Measurements from ENCODE around the gene KCNAB1.

KCNAB1 gene

DNA sequence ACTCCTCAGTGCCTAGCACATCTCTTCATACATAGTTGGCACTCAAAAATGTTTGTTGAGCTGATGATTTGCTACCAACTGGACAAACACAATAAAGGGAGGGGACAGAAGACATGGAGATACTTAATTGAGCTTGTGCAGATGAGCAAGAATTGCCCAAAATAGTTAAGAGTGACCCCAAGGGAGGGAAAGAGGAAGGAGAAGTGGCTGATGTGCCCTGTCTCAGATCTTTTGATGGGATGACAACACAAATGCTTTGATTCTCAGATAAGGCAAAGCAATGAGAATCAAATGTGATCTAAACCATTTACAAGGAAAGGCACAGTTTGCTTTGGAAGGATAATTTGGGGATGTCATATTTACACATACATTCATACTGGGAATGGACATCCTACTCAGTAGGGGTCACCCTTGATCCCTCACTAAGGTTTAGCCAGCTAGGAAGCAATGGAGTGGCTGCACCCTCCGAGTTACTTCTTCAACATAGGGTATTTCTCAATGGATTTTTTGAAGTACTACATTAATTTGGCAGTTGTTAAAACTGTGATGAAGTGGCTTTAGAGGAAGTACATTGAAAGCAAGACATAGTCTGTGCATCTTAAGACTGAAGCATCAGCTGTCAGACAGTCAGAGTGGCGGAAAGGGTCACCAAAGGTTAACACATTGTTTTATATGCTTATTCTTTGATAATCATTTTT is 456.4 kb downstream of the KCNAB1 start:
- no peak for ATAC-seq
- no peak for DNase-seq

DNA sequence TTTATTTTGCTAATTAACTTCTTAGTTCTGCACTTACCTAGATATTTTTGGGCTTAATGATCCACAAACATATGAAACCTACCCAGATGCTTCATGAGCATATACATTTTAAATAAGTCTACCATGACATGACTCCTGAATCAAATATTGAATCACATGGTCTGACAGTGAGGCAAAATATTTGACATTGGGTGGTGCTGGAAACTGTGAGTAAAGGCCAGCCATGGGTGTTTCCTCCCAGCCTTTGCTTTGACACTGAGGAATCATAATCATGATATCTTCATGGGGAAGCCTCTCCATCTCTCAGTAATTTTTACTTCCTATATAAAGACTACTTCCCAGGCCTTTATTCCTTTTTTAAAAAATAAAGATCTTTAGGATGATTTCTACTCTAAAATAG is 457.4 kb downstream of the KCNAB1 start:
- ATAC-seq (peak; percentile 63), DNase-seq (no peak)

DNA sequence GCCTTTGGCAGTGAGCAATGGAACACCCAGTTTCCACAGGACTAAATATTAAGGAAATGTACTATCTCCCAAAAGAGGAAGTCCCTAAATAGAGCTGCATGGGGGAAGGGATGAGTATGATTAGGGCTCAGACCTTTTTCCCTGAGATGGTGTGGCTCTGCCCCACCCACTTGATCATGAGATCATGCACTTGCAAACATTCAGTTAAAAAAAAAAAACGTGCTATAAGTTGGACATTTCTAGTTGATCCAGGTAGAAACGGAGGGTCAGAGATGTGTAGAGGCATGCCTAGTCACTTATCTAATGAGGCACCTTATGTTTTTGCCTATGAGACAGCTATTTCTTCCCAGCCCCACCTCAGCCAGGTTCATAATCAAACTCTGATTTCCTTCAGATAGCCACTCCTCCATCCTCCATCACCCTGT is 459.1 kb downstream of the KCNAB1 start:
- ATAC-seq (no peak), DNase-seq (no peak)

DNA sequence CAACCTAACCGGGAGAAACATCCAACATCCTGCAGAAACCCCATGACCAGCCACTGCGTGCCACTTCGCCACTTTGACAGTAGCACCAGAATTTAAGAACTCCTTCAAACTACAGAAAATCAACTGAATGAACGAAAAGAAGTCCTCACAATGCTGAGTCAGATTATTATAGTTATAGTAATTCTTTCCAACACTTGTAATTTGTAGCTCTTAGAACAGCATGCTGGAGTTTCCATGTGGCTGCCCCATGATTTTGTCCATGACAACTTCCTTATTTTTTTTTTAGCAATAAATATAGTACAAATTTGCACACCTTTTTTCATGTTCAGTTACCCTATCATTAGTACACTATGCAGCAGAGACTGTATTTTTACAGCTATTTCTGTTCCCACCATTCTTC is 460.7 kb downstream of the KCNAB1 start:
- ATAC-seq: no peak
- no peak for DNase-seq

DNA sequence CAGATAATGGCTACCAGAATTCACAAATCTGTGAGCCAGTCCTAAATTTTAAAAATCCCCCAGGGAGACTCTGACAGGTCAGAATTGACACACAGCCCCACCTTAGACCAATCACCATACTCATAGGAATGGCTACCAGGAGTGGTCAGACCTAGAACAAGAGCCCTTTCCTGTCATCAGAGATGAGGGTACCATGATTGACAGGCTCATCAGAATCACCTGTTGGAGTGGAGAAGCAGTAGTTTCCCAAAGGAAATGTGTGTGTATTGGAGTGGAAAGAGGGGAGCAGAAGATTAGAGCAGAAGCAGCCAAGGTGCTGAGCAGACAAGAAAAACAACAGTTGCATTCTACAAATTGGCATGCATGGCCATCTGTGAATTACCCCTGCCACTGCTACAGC is 461.6 kb downstream of the KCNAB1 start:
- ATAC-seq (no peak), DNase-seq (no peak)

DNA sequence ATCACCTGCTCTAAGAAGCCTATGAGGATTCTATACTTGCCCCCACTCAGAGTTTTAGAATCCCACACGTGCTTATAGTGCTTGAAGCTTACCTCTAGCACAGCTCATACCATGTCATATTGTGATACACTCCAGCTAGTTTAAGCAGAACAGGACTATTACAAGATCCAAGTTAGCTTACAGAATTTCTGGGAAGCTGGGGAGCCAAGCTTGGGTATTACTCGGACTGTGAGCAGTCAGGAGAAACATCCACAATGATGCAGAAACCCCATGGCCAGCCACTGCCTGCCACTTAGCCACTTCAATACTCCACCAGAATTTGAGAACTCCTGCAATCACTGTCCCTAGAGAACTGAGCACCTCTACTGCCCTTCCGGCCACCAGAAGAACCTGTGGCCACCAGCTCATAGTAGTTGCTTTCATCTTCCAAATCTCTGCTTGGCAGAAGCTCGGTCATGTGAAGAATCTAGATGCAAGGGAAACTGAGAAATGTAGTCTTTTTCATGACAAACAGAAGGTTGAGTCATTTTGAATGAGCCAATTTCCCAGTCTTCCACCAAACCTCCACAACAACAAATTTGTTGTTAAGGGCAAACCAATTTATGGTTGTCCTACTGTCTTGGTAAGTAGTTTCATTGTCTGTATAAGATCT is 462.3 kb downstream of the KCNAB1 start:
- DNase-seq (no peak), ATAC-seq (no peak)

DNA sequence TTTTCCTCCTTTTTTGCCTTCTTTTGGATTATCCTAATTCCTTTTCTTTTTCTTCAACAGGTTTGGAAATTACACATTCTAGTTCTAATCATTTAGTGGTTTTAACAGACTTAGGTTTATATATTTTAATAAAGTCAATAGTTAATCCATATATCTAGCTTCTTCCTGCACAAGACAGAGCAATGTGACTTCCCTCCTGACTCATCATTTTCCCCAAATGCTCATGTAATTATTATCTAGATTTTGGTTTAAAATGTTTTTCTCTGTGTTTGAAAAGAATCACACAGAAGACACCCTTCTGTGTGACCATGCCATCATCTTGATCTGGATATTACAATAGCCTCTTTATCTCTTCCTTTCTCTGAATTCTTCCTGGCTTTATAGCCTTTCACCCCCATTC is 463.1 kb downstream of the KCNAB1 start:
- DNase-seq: no peak
- no peak for ATAC-seq

DNA sequence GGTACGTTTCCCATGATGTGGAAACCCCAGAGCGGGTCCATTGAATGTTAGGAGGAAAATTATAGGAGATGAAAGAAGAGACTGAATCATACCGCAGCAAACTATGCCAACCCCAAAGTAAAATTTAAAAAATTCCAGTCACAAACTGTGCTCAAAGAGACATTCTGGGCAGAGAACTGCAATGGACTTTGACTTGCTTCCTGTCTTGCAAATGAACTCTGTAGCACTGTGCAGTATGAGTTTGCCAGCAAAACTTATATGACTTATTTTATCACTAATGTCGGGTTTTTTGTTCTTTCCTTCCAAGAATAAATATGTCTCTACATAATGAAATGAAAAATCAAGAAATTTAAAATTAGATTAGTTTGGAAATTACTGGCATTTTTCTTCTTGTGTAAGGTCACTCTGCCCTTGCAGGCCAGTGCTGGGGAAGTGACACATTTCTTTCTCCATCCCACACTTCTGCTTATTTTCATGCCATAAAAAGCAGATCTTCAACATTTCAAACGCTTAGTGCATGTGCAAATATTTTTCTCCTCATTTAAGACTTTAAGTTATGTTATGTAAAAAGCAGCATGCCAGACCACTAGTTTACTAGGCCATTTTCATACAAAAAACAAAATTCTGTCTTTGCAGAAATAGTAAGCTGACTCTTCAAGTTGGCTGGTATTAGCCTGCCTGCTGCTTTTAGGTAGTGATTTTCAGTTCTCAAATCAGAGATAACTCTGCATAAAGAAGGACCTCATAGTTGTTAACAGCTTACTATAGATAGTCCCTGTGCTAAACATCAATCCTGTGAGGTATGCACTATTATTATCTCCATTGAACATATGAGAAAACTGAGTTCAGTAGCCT is 466.8 kb downstream of the KCNAB1 start:
- ATAC-seq (no peak), DNase-seq (no peak)

DNA sequence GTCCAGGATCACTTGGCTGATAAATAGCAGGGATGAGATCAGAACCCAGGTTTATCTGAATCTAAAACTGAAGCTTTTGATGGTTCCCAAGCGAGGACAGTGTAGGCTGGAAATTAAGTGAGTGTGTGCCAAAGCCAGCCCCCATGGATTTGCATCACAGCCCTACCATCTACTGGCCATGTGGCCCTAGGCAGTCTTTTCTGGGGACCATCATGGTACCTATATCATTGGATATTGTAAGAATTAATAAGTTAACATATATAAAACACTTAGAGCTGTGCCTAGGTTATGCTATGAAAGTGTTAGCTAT is 467.3 kb downstream of the KCNAB1 start:
- DNase-seq: no peak
- no peak for ATAC-seq

Data from stimulated activated naive CD8-positive, alpha-beta T cell treated with anti-CD3 and anti-CD28 coated beads, Interleukin-15, Interleukin-2, amounts not matched to agents 100 U/mL and 50 U/mL, for 24 hours (primary cell).